Measurements from ENCODE around the gene UFSP2.

DNA sequence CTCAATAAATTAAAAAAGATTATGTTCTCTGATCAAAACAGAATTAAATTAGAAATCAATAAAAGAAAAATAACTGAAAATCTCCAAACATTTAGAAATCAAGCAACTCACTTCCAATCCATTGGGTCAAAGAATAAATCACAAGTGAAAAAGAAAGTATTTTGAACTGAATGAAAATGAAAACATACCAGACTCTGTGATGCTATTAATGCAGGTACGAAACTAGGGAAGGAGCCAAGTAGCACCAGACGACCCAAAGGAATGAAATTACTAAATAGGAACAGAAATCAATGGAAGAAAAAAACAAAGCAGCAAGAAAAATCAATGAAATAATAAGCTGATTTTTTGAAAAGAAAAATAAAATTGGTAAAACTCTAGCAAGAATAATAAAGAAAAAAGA lies 30.4 kb upstream of the UFSP2 start:
- TF ChIP-seq, protein P1, sequence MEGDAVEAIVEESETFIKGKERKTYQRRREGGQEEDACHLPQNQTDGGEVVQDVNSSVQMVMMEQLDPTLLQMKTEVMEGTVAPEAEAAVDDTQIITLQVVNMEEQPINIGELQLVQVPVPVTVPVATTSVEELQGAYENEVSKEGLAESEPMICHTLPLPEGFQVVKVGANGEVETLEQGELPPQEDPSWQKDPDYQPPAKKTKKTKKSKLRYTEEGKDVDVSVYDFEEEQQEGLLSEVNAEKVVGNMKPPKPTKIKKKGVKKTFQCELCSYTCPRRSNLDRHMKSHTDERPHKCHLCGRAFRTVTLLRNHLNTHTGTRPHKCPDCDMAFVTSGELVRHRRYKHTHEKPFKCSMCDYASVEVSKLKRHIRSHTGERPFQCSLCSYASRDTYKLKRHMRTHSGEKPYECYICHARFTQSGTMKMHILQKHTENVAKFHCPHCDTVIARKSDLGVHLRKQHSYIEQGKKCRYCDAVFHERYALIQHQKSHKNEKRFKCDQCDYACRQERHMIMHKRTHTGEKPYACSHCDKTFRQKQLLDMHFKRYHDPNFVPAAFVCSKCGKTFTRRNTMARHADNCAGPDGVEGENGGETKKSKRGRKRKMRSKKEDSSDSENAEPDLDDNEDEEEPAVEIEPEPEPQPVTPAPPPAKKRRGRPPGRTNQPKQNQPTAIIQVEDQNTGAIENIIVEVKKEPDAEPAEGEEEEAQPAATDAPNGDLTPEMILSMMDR (conservative IDR thresholded peaks at IDR 0.05 in 1 of 2, IDR thresholded peaks at IDR 0.05 in 1 of 2; ENCODE audit: extremely low read depth in 1 of 2, insufficient read depth in 1 of 2, low read depth in 1 of 2, low read length in 2 of 2): no peak
- no peak for TF ChIP-seq EZH2 (IDR thresholded peaks at IDR 0.05; ENCODE audit: borderline replicate concordance, low read length)
